ENCODE results near the gene ATP9B.

DNA sequence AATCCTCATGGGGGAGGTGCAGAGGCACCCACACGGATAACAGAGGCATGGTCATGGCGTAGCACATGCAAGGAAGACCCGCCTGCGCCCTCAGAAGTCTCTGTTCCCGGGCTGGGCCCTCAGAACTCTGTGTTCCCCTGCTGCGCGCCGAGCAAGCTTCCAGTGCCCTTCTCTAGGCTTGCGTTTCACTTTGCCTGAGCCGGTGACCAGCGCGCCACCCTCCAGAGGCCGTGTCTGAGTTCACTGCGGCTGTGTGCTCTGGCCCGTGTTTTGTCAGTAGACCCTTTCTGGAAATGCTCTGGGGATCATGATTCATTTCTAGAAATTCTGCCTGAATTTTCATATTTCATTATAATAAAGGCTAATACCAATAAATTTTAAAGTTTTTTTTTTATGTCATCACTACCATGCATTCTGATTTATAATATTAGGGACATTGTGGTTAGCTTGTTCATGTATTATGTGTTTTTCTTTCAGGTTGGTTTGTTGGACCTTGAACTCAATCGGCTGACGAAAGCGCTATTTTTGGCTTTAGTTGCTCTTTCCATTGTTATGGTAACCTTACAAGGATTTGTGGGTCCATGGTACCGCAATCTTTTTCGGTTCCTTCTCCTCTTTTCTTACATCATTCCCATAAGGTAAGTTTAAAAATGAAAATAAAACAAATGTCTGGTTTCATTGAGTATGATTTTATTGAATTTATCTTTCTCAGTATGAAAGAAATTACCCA is 183.9 kb downstream of the ATP9B start:
- TF ChIP-seq MAX (IDR thresholded peaks at IDR 0.05; ENCODE audit: low read depth, low read length) (no peak), POLR2AphosphoS5 (IDR thresholded peaks at IDR 0.05; ENCODE audit: low read length) (no peak), POLR2A (IDR thresholded peaks at IDR 0.05; ENCODE audit: low read depth, low read length) (no peak), BHLHE40 (IDR thresholded peaks at IDR 0.05; ENCODE audit: borderline replicate concordance in 1 of 2, low read depth in 2 of 2, low read length in 1 of 2) (no peak), EP300 (IDR thresholded peaks at IDR 0.05; ENCODE audit: borderline replicate concordance in 1 of 2, control insufficient read depth in 1 of 2, low read depth in 2 of 2, low read length in 2 of 2) (no peak), SPI1 (IDR thresholded peaks at IDR 0.05; ENCODE audit: borderline replicate concordance, insufficient read depth, low read depth, low read length) (no peak), RAD21 (IDR thresholded peaks at IDR 0.05; ENCODE audit: insufficient read depth, low read depth, low read length) (no peak), TCF7 (IDR thresholded peaks at IDR 0.05; ENCODE audit: borderline replicate concordance) (no peak), RCOR1 (conservative IDR thresholded peaks at IDR 0.05; ENCODE audit: low read depth, low read length) (no peak), POU2F2 (IDR thresholded peaks at IDR 0.05; ENCODE audit: borderline replicate concordance, low read depth, low read length) (no peak)
- TF ChIP-seq, protein P1, sequence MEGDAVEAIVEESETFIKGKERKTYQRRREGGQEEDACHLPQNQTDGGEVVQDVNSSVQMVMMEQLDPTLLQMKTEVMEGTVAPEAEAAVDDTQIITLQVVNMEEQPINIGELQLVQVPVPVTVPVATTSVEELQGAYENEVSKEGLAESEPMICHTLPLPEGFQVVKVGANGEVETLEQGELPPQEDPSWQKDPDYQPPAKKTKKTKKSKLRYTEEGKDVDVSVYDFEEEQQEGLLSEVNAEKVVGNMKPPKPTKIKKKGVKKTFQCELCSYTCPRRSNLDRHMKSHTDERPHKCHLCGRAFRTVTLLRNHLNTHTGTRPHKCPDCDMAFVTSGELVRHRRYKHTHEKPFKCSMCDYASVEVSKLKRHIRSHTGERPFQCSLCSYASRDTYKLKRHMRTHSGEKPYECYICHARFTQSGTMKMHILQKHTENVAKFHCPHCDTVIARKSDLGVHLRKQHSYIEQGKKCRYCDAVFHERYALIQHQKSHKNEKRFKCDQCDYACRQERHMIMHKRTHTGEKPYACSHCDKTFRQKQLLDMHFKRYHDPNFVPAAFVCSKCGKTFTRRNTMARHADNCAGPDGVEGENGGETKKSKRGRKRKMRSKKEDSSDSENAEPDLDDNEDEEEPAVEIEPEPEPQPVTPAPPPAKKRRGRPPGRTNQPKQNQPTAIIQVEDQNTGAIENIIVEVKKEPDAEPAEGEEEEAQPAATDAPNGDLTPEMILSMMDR (IDR thresholded peaks at IDR 0.05 in 2 of 3, conservative IDR thresholded peaks at IDR 0.05 in 1 of 3; ENCODE audit: control insufficient read depth in 2 of 3, extremely low read depth in 1 of 3, insufficient read depth in 1 of 3, low read depth in 3 of 3, low read length in 3 of 3): no peak
